K562 (cell line): ENCODE data around the gene TUBA1B. TPM values are rescaled to one million over a fixed set of nuclear protein-coding genes. Genes with fewer than 3 reads are reported as not detected.

Experiments used
- ADNP ChIP-seq: fragments of 200-800 bp; sonication (Bioruptor generic); IDR thresholded peaks from 2 replicates; pipeline ENCODE4 v1.6.1; 2016; ENCODE audit warnings: missing genetic modification characterization, missing compliant biosample characterization
- ELF2 ChIP-seq: fragments of 250-450 bp; sonication (Bioruptor Pico); IDR thresholded peaks from 2 replicates; pipeline ENCODE4 v1.5.0; 2021; ENCODE audit warnings: mild to moderate bottlenecking
- ETV1 ChIP-seq: fragments of 450-650 bp; conservative IDR thresholded peaks from 2 replicates; pipeline ENCODE4 v1.6.1; 2016; ENCODE audit warnings: missing genetic modification characterization, control low read depth, low read depth, missing compliant biosample characterization
- FOXP1 ChIP-seq: sonication (generic); formaldehyde crosslinking; IDR thresholded peaks from 2 replicates; pipeline ENCODE4 v1.8.0; 2022; ENCODE audit warnings: mild to moderate bottlenecking, missing genetic modification reagents
- HDAC1 ChIP-seq, 2 experiments: fragments of 450-650 bp; IDR thresholded peaks; 2 replicates each; pipeline ENCODE4 v1.6.1; 2016 to 2017; ENCODE audit warnings: inconsistent platforms in 1 of 2, mild to moderate bottlenecking in 1 of 2, moderate library complexity in 1 of 2
- HDAC3 ChIP-seq: fragments of 450-650 bp; IDR thresholded peaks from 2 replicates; pipeline ENCODE4 v1.6.1; 2018; ENCODE audit warnings: borderline replicate concordance, mild to moderate bottlenecking, moderate library complexity; ENCODE audit not compliant: partially characterized antibody
- ILF3 ChIP-seq: fragments of 450-650 bp; IDR thresholded peaks from 2 replicates; pipeline ENCODE4 v1.6.1; 2018; ENCODE audit warnings: antibody characterized with exemption, mild to moderate bottlenecking, moderate library complexity, borderline replicate concordance
- KLF16 ChIP-seq: IDR thresholded peaks from 2 replicates; pipeline ENCODE4 v1.6.1; 2016; ENCODE audit warnings: antibody characterized with exemption
- KLF6 ChIP-seq: fragments of 250-450 bp; sonication (Bioruptor Pico); IDR thresholded peaks from 2 replicates; pipeline ENCODE4 v1.4.0; 2020; ENCODE audit warnings: mild to moderate bottlenecking, moderate library complexity, borderline replicate concordance
- MBD2 ChIP-seq: sonication (generic); IDR thresholded peaks from 2 replicates; pipeline ENCODE4 v1.6.1; 2016; ENCODE audit warnings: low read depth, borderline replicate concordance
- MCM7 ChIP-seq, 2 experiments: fragments of 450-650 bp; IDR thresholded peaks; 2 replicates each; pipeline ENCODE4 v1.6.1; 2016 to 2018
- NCOR1 ChIP-seq: fragments of 450-650 bp; IDR thresholded peaks from 2 replicates; pipeline ENCODE4 v1.6.1; 2016; ENCODE audit warnings: mild to moderate bottlenecking, moderate library complexity
- NUFIP1 ChIP-seq: fragments of 450-650 bp; IDR thresholded peaks from 2 replicates; pipeline ENCODE4 v1.6.1; 2018; ENCODE audit not compliant: partially characterized antibody
- POLR3A ChIP-seq: IDR thresholded peaks from 2 replicates; pipeline ENCODE4 v1.6.1; 2011; ENCODE audit warnings: borderline replicate concordance, mild to moderate bottlenecking, moderate library complexity; ENCODE audit not compliant: insufficient read length, insufficient read depth; ENCODE audit errors: extremely low read depth
- SAP30 ChIP-seq: fragments of 200-600 bp; sonication (generic); IDR thresholded peaks from 2 replicates; pipeline ENCODE4 v1.6.1; 2012; ENCODE audit warnings: borderline replicate concordance, low read depth, mild to moderate bottlenecking, moderate library complexity, low read length, control low read depth, inconsistent platforms; ENCODE audit not compliant: insufficient read depth, poor library complexity, severe bottlenecking
- SIX5 ChIP-seq, 2 experiments: IDR thresholded peaks; 2 replicates each; pipeline ENCODE4 v1.6.1; 2011; ENCODE audit warnings: low read length in 2 of 2, borderline replicate concordance in 1 of 2, low read depth in 1 of 2, mild to moderate bottlenecking in 1 of 2, moderate library complexity in 1 of 2; ENCODE audit not compliant: insufficient read depth in 1 of 2
- SMARCA4 ChIP-seq: fragments of 450-650 bp; IDR thresholded peaks from 2 replicates; pipeline ENCODE4 v1.6.1; 2016
- TCFL5 ChIP-seq: fragments of 250-450 bp; sonication (Bioruptor Pico); conservative IDR thresholded peaks from 2 replicates; pipeline ENCODE4 v1.6.1; 2021; ENCODE audit warnings: mild to moderate bottlenecking, moderate library complexity, matching md5 sums
- ZNF436 ChIP-seq: fragments of 250-450, 450-650 bp; sonication (Bioruptor Pico); formaldehyde crosslinking; IDR thresholded peaks from 2 replicates; pipeline ENCODE4 v1.7.0; 2020; ENCODE audit warnings: mild to moderate bottlenecking
- polyA plus RNA-seq, 8 experiments: library from polyadenylated mRNA; depleted of rRNA in 4 of 8; stranded (reverse) in 5 of 8; unstranded in 3 of 8; fragments of >200 nt; fragmentation: Nextera tagmentation in 2 of 8; fragmentation: Illumina TruSeq in 1 of 8; extraction: Ambion mirVana in 2 of 8; extraction: Trizol in 1 of 8; gene quantifications; 2 replicates each; pipeline versions ENCODE4 v1.2.1 to v1.2.3, GENCODE V29; 2011 to 2014; ENCODE audit warnings: inconsistent platforms in 1 of 8, missing spikeins in 1 of 8
- total RNA-seq, 7 experiments: library from RNA; depleted of rRNA in 6 of 7; stranded (reverse); fragments of >200 nt in 6 of 7; fragmentation: Illumina TruSeq in 2 of 7; extraction: Trizol in 2 of 7; gene quantifications; 2 replicates each; pipeline versions ENCODE4 v1.2.1 to v1.2.3, GENCODE V29; 2011 to 2021; ENCODE audit warnings: low replicate concordance in 1 of 7
- TF ChIP-seq, protein P1 (sequence below): sonication (generic); formaldehyde crosslinking; IDR thresholded peaks from 2 replicates; pipeline ENCODE4 v1.8.0; 2022; ENCODE audit warnings: mild to moderate bottlenecking, missing genetic modification reagents
- TF ChIP-seq, protein P2 (sequence below), 2 experiments: IDR thresholded peaks; 2 replicates each; pipeline ENCODE4 v1.6.1; 2011; ENCODE audit warnings: borderline replicate concordance in 1 of 2, control low read depth in 1 of 2, low read depth in 1 of 2, low read length in 1 of 2, mild to moderate bottlenecking in 1 of 2, mixed read lengths in 1 of 2, moderate library complexity in 1 of 2; ENCODE audit not compliant: insufficient read depth in 1 of 2, insufficient read length in 1 of 2, poor library complexity in 1 of 2, severe bottlenecking in 1 of 2; ENCODE audit errors: extremely low read depth in 1 of 2
- TF ChIP-seq, protein P3 (sequence below), 2 experiments: fragments of 450-650 bp; conservative IDR thresholded peaks; 2 replicates each; pipeline ENCODE4 v1.6.1; 2017; ENCODE audit warnings: mild to moderate bottlenecking in 2 of 2, moderate library complexity in 2 of 2
- TF ChIP-seq, protein P4 (sequence below): sonication (generic); formaldehyde crosslinking; IDR thresholded peaks from 2 replicates; pipeline ENCODE4 v1.5.0; 2020; ENCODE audit warnings: missing genetic modification reagents

TUBA1B gene
- total and polyA plus RNA-seq, 9 of the 15 experiments (the other 6 are each of a cell fraction or from before 2014, with no cell fraction given), result 2,189 to 4,624 (median 2,628) TPM

DNA sequence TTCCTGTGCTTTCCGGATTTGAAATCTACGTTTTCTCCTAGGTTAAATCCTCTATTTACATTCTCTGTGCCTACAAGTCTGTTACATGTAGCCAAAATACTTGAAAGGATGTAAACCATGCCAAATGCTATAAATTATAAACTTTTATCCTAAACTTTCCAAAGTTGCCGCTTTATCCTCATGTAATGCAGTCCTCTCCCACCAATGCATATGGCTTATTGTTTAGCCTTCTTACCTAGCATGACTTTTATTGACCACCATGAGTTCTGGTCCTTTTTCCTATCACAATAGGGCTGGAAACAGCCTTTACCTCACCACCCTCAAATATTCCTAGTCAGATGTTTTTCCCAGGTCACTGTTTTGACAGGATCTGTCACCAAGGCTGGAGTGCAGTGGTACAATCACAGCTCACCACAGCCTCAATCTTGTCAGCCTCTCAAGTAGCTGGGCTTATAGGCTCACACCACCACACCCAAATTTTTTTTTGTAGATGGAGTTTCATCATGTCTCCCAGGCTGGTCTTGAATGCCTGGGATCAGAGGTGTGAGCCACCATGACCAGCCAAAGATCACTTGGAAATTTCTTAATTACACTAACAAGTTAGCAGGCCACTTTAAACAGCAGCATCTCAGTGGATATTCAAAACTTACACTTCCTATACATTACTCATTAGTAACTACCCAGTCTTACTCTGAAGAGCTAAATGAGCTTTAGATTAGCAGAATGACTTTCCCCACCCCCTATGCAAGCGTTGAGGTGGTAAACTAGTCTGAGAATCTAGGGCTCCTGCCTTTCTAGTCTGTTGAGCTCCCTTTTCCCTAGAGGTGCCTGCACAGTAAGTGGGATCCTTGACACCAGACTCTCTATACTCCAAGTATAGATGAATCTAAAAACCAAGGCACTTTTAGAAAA, 4.1 kb downstream of the TUBA1B start (continued):
- TF ChIP-seq MBD2 (no peak), SIX5 (IDR thresholded peaks at IDR 0.05; ENCODE audit: borderline replicate concordance in 1 of 2, insufficient read depth in 1 of 2, low read depth in 1 of 2, low read length in 2 of 2) (no peak), NUFIP1 (no peak), POLR3A (no peak), NCOR1 (peak; percentile 34; the same call in 1 of the 2 replicates), KLF6 (no peak), KLF16 (no peak), HDAC3 (no peak), SMARCA4 (no peak), HDAC1 (IDR thresholded peaks at IDR 0.05) (peak in 1 of 2 experiments; percentile 79; a peak in 1 of 4 replicates), TCFL5 (CRISPR knock-in tag) (no peak), ELF2 (CRISPR knock-in tag) (no peak; the same call in 1 of the 2 replicates), ZNF436 (no peak), FOXP1 (no peak), ILF3 (peak; percentile 89), ADNP (tag) (no peak), ETV1 (tag) (no peak), SAP30 (no peak), MCM7 (IDR thresholded peaks at IDR 0.05) (no peak)
- TF ChIP-seq, protein P1, sequence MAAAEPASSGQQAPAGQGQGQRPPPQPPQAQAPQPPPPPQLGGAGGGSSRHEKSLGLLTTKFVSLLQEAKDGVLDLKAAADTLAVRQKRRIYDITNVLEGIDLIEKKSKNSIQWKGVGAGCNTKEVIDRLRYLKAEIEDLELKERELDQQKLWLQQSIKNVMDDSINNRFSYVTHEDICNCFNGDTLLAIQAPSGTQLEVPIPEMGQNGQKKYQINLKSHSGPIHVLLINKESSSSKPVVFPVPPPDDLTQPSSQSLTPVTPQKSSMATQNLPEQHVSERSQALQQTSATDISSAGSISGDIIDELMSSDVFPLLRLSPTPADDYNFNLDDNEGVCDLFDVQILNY (CRISPR knock-in tag), result no peak
- TF ChIP-seq, protein P2, sequence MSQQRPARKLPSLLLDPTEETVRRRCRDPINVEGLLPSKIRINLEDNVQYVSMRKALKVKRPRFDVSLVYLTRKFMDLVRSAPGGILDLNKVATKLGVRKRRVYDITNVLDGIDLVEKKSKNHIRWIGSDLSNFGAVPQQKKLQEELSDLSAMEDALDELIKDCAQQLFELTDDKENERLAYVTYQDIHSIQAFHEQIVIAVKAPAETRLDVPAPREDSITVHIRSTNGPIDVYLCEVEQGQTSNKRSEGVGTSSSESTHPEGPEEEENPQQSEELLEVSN (IDR thresholded peaks at IDR 0.05; ENCODE audit: borderline replicate concordance in 1 of 2, extremely low read depth in 1 of 2, insufficient read depth in 1 of 2, insufficient read length in 1 of 2, low read depth in 1 of 2, low read length in 1 of 2, poor library complexity in 1 of 2, severe bottlenecking in 1 of 2), result no peak
- TF ChIP-seq, protein P3, sequence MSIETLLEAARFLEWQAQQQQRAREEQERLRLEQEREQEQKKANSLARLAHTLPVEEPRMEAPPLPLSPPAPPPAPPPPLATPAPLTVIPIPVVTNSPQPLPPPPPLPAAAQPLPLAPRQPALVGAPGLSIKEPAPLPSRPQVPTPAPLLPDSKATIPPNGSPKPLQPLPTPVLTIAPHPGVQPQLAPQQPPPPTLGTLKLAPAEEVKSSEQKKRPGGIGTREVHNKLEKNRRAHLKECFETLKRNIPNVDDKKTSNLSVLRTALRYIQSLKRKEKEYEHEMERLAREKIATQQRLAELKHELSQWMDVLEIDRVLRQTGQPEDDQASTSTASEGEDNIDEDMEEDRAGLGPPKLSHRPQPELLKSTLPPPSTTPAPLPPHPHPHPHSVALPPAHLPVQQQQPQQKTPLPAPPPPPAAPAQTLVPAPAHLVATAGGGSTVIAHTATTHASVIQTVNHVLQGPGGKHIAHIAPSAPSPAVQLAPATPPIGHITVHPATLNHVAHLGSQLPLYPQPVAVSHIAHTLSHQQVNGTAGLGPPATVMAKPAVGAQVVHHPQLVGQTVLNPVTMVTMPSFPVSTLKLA (conservative IDR thresholded peaks at IDR 0.05), result peak in 1 of 2 experiments; percentile 17; a peak in 1 of 4 replicates
- TF ChIP-seq, protein P4, sequence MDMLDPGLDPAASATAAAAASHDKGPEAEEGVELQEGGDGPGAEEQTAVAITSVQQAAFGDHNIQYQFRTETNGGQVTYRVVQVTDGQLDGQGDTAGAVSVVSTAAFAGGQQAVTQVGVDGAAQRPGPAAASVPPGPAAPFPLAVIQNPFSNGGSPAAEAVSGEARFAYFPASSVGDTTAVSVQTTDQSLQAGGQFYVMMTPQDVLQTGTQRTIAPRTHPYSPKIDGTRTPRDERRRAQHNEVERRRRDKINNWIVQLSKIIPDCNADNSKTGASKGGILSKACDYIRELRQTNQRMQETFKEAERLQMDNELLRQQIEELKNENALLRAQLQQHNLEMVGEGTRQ (CRISPR knock-in tag), result no peak
